HG03108 (cell line): ENCODE results near the gene CASK.
A peak's percentile ranks its signal among the peaks of the same experiment; 100 is the strongest.
"Not testable (repeated sequence)": the region's sequence is repeated elsewhere in the genome, so short reads cannot be mapped to it uniquely, and the experiment has no call there.

ENCODE experiments used
- ATAC-seq: cut with Tn5 transposase; IDR thresholded peaks from one replicate; pipeline ENCODE4 v1.9.1; 2021; ENCODE audit warnings: moderate library complexity; ENCODE audit not compliant: unreplicated experiment

The CASK gene

DNA sequence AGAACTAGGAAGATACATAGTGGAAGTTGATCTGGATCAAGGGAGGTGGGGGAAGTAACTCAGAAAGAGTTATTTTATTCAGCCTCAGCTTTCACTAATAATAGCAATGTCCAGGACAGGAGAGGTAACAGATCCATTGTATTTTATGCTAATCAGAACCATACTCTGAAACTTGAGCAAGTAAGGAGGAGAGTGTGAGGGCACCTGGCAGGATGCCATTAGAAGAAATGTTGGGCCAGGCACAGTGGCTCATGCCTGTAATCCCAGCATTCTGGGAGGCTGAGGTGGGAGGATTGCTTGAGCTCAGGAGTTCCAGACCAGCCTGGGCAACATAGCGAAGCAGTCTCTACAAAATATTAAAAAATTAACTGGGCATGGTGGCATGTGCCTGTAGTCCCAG is 218.3 kb downstream of the CASK start:
- ATAC-seq, result no peak

GRCh38 chrX:41703574-41704029 is 219.8 kb downstream of the CASK start:
- ATAC-seq, result no peak

DNA sequence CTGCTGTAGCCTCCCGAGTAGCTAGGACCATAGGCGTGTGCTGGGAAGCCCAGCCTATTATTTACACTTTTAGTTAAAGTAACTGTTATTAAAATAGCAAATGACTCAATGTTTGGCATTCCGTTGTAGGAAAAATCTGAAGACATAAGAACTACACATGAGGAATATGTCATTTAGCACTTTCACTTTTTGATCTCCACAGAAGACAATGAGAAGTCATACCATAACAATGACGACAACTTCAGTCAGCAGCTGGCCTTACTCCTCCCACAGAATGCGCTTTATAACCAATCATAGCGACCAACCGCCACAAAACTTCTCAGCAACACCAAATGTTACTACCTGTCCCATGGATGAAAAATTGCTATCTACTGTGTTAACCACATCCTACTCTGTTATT is 227.9 kb downstream of the CASK start:
- no peak for ATAC-seq

- ATAC-seq, result no peak
These were observed 230.3 kb downstream of the CASK start for GRCh38 chrX:41693024-41693423.

- no peak for ATAC-seq
These were observed 231.1 kb downstream of the CASK start for GRCh38 chrX:41692162-41692749.

GRCh38 chrX:41689711-41690110 is 233.6 kb downstream of the CASK start:
- ATAC-seq, result no peak

DNA sequence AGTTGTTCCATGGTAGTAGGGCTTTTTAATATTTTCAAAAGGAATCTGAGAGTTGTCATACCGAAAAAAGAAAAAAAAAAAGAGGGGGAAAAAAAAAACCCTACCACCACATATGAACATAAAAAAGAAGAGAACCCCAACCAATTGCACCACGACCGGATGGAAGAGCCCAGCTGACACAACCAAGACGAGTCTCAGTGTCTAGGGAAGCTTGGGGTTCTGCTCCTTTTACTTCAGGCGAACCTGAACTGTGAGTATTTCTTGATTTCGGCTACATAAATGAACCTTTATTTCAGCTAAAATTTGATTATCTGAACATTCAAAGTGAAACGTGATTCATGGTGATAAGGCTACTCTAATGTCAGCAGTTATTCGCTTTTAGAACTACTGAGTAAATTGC is 234.5 kb downstream of the CASK start, which contains the start of gene GPR34:
Gene GPR34 (plus strand): TSS at position 139 of the 400 bp plus-strand sequence. CDS start 6,661 bp downstream, outside the sequence.
- ATAC-seq, result no peak

- no peak for ATAC-seq
These were observed 235.2 kb downstream of the CASK start for GRCh38 chrX:41688156-41688555.

DNA sequence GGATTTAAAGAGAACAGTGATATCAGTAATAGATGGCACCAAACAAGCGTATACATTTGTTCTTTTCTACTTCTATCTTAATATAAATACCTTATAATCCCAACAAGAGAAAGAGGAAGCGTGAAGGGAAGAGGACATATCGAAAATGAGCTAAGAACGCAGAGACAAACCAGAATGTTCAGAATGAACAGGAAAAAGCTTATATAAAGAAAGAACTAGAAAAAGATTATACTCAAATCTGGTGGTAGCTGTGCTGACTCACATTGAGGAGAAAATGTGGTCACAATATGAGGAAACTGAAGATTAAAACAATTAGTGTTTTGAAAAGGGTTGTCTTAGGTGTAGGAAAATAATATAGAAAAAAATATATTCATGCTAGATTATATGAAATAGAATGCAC is 236.6 kb downstream of the CASK start:
- ATAC-seq, result no peak

DNA sequence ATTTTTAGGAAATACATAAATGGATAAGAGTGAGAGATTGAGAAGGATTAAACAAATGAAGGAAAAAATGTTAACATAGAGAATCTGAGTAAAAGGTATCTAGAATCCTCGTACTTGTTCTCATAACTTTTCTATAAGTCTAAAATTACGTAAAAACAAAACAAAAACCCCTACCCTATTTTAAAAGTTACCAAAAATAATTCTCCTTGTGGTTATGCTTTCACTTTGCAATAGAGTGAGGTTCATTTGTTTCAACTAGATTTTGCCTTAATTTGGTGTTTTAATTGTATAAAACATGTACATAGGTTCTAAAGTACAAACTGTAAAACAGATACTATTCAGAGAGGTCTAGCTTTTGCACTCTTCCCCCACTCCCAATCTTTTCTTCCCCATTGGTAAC is 238.4 kb downstream of the CASK start:
- ATAC-seq, result no peak

GRCh38 chrX:41684138-41684537 is 239.2 kb downstream of the CASK start:
- ATAC-seq, result no peak

DNA sequence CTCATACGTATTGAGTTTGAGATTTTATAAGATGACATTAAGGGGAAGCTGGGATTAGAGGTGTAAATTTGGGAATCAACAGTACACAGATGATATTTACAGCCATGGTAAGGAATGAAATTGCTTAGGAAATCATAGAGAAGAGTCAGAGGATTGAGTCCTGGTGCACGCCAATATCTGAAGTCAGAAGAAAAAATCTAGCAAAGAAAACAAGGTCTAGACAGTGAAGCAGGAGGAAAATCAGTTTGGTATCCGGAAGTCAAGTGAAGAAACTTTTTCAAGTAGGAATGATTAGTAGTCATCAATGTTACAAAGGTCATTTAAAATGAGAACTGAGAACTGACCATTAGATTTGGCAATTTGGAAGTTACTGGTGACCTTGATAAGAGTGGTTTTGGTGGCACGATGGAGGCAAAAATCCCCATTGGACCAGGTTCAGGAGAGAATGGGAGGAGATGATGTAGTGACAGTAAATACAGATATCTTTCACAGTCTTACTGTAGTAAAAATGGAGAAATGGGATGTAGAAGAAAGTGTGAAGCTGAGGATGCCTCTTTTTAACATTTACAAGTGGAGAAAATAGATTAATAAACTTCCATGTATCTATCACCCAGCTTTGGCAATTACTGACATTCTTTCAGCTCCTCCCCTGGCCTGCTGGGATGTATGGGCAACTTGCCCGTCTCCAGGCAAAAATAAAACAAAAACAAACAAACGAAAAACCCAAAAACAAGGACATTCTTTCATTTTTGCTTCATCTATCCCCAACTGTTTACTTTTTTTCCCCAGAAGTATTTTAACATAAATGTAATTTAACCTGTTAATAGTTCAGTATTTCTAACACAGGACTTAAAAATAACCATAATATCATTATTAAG is 245.9 kb downstream of the CASK start:
- ATAC-seq, result no peak

DNA sequence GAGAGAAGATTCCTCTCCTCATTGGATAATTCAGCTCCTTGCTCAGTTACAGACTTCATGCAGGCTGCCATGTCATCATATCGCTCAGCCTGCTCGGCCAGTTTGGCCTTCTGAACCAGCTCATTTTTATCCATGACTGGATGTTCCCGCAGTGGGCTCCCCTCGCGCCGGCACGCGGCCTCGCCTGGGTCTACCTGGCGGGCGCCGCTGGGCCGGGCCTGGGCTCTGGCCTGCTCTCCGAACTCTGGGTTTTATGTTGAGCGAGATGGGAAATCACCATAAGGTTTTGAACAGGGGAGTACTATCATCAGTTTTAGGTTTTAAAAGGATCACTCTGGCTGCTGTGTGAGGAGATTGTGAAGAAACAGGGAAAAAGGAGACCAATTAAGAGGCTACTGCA is 247.0 kb downstream of the CASK start:
- ATAC-seq, result not testable (repeated sequence)

DNA sequence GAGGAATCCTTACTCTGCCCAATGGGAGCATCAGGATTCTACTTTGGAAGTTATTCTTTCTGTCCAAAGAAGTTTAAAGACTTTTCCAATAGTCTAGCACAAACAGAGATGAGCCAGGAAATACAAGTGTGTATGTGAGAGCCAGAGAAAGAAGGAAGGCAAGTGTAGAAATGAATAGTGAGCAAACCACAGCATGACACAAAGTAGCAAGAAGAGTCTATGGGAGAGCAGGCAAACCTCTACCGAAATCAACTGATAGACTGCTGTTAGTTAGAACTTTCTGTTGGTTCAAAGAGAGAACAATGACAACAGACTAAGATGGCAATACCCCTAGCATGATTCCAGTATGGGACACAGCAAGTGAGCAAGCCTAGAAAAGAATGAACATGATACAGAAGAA is 250.7 kb downstream of the CASK start:
- no peak for ATAC-seq

DNA sequence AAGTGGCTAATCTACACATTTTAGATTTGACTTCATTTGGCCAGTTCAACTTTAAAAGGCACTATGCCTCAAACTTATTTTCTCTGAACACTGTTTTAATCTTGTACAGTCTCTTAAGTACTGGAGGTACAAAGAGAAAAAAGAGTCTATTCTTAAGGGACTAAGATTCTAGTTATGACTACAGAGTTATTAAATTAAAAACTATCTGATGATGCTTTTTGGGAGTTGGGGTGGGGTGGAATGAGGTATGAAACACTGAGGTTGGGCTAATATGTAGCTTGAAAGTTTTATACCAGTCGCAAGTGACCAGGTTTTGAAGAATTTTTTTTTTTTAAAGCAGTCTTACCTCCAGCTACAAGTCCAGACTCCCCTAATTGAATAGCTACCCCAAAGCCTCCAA is 252.3 kb downstream of the CASK start:
- ATAC-seq, result peak; percentile 41

DNA sequence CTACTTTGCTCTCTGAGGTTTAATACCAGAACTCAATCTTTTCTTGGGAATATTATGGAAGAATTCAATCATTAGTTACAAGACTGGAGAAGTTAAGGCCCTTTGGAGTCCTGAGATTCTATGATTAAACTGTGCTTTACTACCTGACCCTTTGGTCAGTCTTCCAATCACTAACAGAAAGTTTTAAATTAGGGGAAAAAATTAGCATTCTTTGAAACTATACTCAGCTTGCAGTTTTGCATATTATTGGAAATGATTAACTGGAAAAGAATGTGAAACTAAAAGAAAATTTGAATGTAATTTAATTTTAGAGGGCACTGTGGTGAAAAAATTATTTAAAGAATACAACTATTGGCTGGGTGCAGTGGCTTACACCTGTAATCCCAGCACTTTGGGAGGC is 253.2 kb downstream of the CASK start:
- ATAC-seq, result no peak

DNA sequence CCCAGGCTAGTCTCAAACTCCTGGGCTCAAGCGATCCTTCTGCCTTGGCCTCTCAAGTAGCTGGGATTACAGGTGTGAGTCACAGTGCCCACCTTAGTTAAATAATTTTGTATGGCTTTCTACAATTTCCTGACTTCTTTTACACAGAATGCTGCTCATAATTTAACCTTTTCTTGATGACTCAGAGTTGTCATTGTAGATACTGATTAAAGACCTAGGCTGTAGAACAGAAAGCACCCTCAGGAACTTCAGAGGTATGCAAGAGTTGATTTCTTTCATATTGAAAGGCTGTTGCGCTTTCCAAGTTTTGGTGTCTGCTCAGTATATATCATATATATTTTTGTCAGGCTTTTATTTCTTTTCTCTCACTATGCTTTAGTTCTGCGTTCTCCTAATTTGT is 255.7 kb downstream of the CASK start:
- no peak for ATAC-seq

DNA sequence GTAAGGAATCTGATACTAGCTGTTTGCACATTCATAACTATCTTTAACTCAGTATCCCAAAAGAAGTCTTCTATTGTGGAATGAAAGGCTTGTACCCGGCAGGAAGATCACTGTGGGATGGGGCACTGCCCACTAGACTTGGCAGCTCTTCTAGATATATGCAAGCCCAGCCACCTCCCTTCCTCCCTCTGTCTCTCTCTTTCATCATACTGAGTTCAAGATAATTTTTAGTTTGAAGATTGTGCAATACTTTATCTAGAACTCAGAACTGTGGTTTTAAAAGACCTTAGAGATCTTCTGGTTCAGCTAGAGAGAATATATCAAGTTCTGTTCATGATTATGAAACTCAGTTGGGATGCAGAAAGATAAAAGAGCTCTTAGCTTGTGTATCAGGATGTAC is 257.1 kb downstream of the CASK start:
- no peak for ATAC-seq

- no peak for ATAC-seq
These were observed 257.7 kb downstream of the CASK start for GRCh38 chrX:41665686-41666085.

DNA sequence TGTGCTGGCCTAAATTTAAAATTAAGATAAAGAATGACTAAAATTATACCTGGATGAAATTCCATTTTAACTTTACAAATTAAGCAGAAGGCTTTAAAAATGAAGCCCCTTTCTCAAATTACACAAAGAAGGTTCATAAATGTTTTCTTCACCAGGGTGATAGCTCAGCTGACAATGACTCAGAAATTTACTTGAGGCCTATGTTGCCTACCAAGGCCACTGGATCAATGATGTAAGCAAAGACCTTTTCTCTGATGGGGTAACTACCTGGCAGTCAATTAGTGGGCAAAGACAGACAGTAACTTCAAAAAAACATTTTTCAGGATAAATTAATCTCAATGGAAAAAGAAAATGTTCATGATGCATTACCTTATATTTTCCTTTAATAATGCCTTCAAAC is 258.4 kb downstream of the CASK start:
- no peak for ATAC-seq

DNA sequence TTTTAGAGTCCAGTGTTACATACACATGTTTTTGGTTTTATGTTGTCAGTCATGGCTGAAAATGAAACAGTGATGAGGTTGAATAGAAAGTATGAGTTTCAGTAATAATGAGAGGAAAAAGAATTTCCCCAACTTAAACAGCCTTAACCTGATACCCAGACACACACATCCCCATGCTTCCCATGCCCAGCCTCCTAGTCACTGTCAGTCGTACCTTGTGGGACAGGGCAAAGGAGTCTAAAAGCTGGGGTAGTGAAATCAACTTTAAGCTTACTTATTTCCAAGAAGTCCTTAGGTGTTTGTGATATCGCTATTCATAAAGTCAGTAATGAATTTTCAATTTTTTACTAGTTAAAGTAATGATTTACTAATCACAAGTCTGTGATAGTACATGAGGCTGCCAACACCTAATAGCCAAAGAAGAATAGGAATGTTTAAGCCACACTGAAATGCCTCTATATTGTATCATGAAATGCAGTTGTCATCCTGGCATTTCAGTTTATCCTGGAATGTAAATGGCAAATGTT is 258.9 kb downstream of the CASK start:
- peak; percentile 86 for ATAC-seq
